ENCODE results near the gene AKR1C8.
"Not testable (repeated sequence)": the region's sequence is repeated elsewhere in the genome, so short reads cannot be mapped to it uniquely, and the experiment has no call there.

The AKR1C8 gene

DNA sequence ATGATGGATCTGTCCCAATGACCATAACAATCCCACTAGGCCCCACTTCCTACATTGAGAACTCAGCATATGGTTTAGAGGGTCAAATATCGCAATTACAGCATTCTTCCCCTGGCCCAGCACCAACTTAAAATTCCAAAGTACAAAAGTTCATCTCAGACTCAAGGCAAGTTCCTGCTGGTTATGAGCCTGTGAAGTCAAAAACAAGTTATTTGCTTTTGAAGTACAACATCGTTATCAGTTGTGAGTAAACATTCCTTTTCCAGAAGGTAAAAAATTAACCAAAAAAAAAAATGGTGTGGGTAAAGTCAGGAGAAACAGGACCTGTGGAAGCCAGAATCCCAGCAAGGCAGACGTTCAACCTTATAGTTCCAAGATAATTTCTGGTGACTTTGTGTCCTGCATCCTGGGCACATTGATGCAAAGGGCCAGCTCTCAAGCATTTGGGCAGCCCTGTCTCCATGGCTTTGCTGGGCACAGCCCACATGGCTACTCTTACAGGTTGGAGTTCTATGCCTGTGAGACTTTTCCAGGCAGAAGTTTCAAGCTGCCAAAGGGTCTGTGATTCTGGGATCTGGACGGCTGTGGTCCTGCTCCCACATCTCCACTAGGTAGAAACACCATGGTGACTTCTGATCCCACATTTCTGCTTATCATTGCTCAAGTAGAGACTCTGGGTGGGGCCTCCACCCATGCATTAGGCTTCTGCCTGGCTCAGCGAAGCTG, 37.5 kb downstream of the AKR1C8 start:
- no peak for DNase-seq
- no peak overlapping the region for H3K27ac ChIP-seq
- no peaks in the 10 kb centered on the region for H3K9me3 ChIP-seq (ENCODE audit: severe bottlenecking)
- H3K27me3 ChIP-seq (ENCODE audit: insufficient read depth, low read depth, severe bottlenecking), result no peaks in the 10 kb centered on the region
- no peaks in the 10 kb centered on the region for H3K36me3 ChIP-seq
- TF ChIP-seq, protein P1, sequence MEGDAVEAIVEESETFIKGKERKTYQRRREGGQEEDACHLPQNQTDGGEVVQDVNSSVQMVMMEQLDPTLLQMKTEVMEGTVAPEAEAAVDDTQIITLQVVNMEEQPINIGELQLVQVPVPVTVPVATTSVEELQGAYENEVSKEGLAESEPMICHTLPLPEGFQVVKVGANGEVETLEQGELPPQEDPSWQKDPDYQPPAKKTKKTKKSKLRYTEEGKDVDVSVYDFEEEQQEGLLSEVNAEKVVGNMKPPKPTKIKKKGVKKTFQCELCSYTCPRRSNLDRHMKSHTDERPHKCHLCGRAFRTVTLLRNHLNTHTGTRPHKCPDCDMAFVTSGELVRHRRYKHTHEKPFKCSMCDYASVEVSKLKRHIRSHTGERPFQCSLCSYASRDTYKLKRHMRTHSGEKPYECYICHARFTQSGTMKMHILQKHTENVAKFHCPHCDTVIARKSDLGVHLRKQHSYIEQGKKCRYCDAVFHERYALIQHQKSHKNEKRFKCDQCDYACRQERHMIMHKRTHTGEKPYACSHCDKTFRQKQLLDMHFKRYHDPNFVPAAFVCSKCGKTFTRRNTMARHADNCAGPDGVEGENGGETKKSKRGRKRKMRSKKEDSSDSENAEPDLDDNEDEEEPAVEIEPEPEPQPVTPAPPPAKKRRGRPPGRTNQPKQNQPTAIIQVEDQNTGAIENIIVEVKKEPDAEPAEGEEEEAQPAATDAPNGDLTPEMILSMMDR (IDR thresholded peaks at IDR 0.05; ENCODE audit: low read depth, low read length), result no peak
- H3K4me3 ChIP-seq (ENCODE audit: low read depth, low read length), result no peak overlapping the region

DNA sequence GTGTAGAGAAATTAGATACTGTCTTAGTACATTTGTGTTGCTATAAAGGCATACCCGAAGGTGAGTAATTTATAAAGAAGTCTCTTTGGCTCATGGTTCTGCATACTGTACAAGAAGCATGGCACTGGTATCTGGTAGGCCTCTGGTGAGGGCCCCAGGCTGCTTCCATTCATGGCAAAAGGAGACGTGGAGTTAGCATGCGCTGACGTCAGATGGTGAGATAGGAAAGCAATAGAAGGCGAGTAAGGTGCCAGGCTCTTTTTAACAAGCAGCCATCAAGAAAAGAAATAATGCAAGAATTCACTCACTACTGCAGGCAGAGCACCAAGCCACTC, 38.1 kb downstream of the AKR1C8 start:
- no peak overlapping the region for H3K27ac ChIP-seq
- no peaks in the 10 kb centered on the region for H3K36me3 ChIP-seq
- TF ChIP-seq, protein P1 (IDR thresholded peaks at IDR 0.05; ENCODE audit: low read depth, low read length), result no peak
- DNase-seq, result no peak
- H3K9me3 ChIP-seq (ENCODE audit: severe bottlenecking), result no peaks in the 10 kb centered on the region
- no peaks in the 10 kb centered on the region for H3K27me3 ChIP-seq (ENCODE audit: insufficient read depth, low read depth, severe bottlenecking)
- H3K4me3 ChIP-seq (ENCODE audit: low read depth, low read length), result no peak overlapping the region

DNA sequence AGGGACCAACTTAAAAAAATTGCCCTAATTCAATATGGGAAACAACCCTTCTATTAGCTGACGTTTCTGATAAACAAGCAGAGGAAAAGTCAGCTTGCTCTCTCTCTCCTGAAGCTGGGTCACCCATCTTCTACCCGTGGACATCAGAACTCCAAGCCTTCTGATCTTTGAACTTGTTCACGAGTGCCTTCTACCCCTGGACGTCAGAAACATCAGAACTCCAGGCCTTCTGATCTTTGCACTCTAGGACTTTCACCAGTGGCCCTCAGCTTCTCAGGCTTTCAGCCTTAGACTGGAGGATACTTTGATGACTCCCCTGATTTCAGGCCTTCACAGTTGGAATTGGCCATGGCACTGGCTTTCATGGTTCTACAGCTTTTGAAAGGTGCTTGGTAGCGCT, 41.8 kb downstream of the AKR1C8 start:
- TF ChIP-seq, protein P1 (IDR thresholded peaks at IDR 0.05; ENCODE audit: low read depth, low read length), result no peak
- no peak overlapping the region for H3K4me3 ChIP-seq (ENCODE audit: low read depth, low read length)
- no peaks in the 10 kb centered on the region for H3K9me3 ChIP-seq (ENCODE audit: severe bottlenecking)
- no peak overlapping the region for H3K27ac ChIP-seq
- no peak for DNase-seq
- H3K36me3 ChIP-seq, result no peaks in the 10 kb centered on the region
- H3K27me3 ChIP-seq (ENCODE audit: insufficient read depth, low read depth, severe bottlenecking), result no peaks in the 10 kb centered on the region

DNA sequence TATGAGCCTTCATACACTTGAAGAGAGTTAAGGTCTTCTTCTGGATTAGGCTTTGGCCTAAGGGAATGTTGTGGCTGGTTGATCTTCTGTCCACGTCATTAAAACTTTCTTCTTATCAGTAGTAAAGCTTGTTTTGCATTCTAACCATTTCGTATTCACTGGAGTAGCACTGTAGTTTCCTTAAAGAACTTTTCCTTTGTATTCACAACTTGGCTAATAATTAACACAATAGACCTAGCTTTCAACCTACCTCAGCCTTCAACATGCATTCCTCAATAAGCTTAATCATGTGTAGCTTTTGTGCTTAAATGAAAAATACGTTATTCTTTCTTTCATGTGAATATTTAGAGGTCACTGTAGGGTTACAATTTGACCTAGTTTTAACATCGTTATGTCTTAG, 42.8 kb downstream of the AKR1C8 start:
- H3K27ac ChIP-seq, result no peak overlapping the region
- no peak overlapping the region for H3K4me3 ChIP-seq (ENCODE audit: low read depth, low read length)
- H3K36me3 ChIP-seq, result no peaks in the 10 kb centered on the region
- no peak for DNase-seq
- TF ChIP-seq, protein P1 (IDR thresholded peaks at IDR 0.05; ENCODE audit: low read depth, low read length), result no peak
- H3K27me3 ChIP-seq (ENCODE audit: insufficient read depth, low read depth, severe bottlenecking), result no peaks in the 10 kb centered on the region
- H3K9me3 ChIP-seq (ENCODE audit: severe bottlenecking), result no peaks in the 10 kb centered on the region

DNA sequence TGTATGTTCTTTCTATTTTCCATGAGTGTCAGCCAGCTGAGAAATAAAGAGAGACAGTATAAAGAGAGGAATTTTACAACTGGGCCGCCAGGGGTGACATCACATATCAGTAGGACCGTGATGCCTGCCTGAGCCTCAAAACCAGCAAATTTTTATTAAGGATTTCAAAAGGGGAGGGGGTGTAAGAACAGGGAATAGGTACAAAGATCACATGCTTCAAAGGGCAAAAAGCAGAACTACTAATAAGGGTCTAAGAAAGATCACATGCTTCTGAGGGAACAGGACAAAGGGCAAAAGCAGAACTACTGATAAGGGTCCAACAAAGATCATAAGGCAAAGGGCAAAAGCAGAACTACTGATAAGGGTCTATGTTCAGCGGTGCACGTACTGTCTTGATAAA, 47.3 kb downstream of the AKR1C8 start:
- not testable (repeated sequence) for H3K27me3 ChIP-seq (ENCODE audit: insufficient read depth, low read depth, severe bottlenecking); H3K9me3 ChIP-seq (ENCODE audit: severe bottlenecking); H3K27ac ChIP-seq; DNase-seq; H3K36me3 ChIP-seq; H3K4me3 ChIP-seq (ENCODE audit: low read depth, low read length)

DNA sequence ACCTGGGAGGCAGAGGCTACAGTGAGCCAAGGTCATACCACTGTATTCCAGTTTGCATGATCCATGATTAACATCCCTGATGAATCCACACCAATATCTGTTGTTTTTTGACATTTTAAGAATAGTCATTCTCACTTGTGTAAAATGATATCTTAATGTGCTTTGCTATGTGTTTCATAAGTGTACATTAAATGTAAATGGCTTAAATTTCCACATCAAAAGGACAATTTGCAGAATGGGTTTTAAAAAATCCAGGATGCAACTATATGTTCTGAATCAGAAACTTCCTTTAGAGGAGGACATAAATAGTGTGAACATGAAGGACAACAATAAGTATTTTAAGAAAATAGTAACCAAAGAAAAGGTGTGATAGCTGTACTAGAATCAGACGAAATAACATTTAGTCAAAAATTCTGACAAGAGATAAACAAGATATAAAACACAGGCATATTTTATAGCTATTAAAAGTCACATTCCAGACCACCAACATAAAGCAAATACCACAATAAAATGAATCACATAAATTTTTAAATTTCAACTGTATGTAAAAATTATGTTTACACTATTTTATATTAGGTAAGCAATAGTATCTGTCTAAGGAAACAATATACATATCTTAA, 48.4 kb downstream of the AKR1C8 start:
- Histone ChIP-seq H3K27me3 (ENCODE audit: insufficient read depth, low read depth, severe bottlenecking) (no peaks in the 10 kb centered on the region), H3K36me3 (no peaks in the 10 kb centered on the region), H3K4me3 (ENCODE audit: low read depth, low read length) (no peak overlapping the region), H3K9me3 (ENCODE audit: severe bottlenecking) (no peaks in the 10 kb centered on the region), H3K27ac (no peak overlapping the region)
- TF ChIP-seq, protein P1 (IDR thresholded peaks at IDR 0.05; ENCODE audit: low read depth, low read length), result no peak
- DNase-seq, result no peak
